ENCODE results near the gene NUDT16L1.
A peak's percentile ranks its signal among the peaks of the same experiment; 100 is the strongest.

NUDT16L1 gene

DNA sequence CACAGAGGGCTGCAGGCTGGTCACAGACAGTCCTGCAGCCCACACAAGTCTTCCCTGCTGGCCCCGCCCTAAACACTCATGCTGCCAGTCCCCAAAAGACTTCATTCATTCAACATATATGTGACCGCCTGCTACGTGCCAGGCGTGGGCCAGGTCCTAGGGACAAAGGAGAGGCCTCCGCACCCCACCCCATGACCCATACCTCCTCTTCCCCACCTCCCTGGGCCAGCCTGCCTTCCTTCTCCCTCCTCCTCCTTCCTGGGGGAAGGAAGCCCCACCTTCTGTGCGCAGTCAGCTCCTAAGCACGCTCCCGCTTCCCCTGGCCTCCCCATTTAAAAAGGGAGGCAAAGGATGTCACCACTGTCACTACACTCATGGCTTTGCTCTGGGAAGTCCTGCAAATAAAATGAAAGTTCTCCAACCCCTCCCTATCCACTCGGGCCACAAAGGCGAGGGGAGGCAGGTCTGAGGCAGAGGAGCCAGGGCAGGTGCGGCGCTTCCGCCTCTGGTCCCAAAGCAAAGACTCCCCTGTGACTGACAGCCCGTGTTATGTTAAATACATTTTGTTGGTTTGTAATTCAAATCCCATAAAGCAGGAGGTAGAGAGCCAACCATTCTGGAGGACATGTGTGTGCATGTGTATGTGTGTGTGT lies 50.0 kb downstream of the NUDT16L1 start:
- DNase-seq (ENCODE audit: low read depth) = no peak
- peak overlapping the region; percentile 9 for H3K4me3 ChIP-seq (ENCODE audit: low read depth, low read length)

DNA sequence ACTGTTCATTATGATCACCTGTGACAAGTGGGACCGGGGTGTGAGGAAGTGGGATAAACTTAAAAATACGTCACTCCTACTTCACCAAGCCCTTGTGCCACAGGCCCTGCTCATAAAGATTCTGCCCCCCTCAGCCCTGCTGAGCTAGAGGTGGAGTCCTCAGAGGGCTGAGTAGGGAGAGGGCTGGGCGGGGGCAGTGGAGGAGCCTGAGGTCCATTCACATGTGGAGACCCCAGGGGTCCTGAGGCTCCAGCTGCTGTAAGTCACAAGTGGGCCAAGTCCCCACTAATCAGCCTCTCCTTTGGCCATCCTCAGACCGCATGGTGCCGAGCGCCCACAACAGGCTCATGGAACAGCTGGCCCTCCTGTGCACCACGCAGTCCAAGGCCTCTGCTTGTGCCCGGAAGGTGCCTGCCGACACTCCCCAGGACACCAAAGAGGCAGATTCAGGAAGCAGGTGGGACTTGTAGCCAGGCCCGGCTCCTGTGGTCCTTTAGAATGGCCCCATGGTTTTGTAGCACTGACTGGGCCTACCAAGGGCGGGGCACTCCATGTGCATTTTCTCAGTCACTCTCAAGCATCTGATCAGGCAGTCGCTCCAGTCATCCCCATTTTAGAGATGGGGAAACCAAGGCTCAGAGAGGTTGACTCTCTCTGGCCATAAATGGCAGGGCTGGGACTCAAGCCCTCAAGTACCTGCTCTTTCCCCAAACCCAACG lies 51.4 kb downstream of the NUDT16L1 start:
- DNase-seq (ENCODE audit: low read depth) = no peak
- H3K4me3 ChIP-seq (ENCODE audit: low read depth, low read length) = no peak overlapping the region

GRCh38 chr16:4745274-4745569 lies 51.9 kb downstream of the NUDT16L1 start:
- no peak for DNase-seq (ENCODE audit: low read depth)
- H3K4me3 ChIP-seq (ENCODE audit: low read depth, low read length) = no peak overlapping the region
